Keratinocyte (primary cell): ENCODE measurements around the gene SCT.

Source experiments
- CTCF ChIP-seq, 3 experiments: IDR thresholded peaks in 1 of 3; conservative IDR thresholded peaks in 1 of 3; optimal IDR thresholded peaks in 1 of 3; 2 replicates in 2 of 3; 3 replicates in 1 of 3; pipeline versions ENCODE3 to v1.5.1; 2011; ENCODE audit warnings: low read length in 3 of 3, mild to moderate bottlenecking in 3 of 3, moderate library complexity in 2 of 3, control low read depth in 1 of 3, inconsistent platforms in 1 of 3; ENCODE audit not compliant: insufficient read depth in 2 of 3; ENCODE audit errors: extremely low read depth in 1 of 3
- EZH2 ChIP-seq: IDR thresholded peaks from one replicate; pipeline ENCODE4 v1.6.1; 2012; ENCODE audit warnings: inconsistent platforms, mild to moderate bottlenecking, low read length, moderate library complexity

- TF ChIP-seq CTCF (optimal IDR thresholded peaks at IDR 0.05 in 1 of 3, IDR thresholded peaks at IDR 0.05 in 1 of 3, conservative IDR thresholded peaks at IDR 0.05 in 1 of 3; ENCODE audit: extremely low read depth in 1 of 3, insufficient read depth in 2 of 3, low read length in 3 of 3), result no peak
- TF ChIP-seq EZH2, result no peak
Measured at GRCh38 chr11:623999-624704, 2.8 kb downstream of the SCT start.
